Right lung (tissue), 5 donors: ENCODE results near the gene C2CD3. TPM values are rescaled to one million over a fixed set of nuclear protein-coding genes. Genes with fewer than 3 reads are reported as not detected.
A peak's percentile ranks its signal among the peaks of the same experiment; 100 is the strongest.
"Not testable (repeated sequence)": the region's sequence is repeated elsewhere in the genome, so short reads cannot be mapped to it uniquely, and the experiment has no call there.

Source experiments
- DNase-seq, 2 donors: peaks; one replicate each; pipeline ENCODE4 v3.0.0-alpha.2; 2013
- polyA plus RNA-seq, 5 donors: library from polyadenylated mRNA; unstranded; fragments of 120-200 nt; gene quantifications; one replicate each; pipeline versions ENCODE4 v1.2.1 to v1.2.3, GENCODE V29; 2013; ENCODE audit warnings: inconsistent platforms in 1 of 5, low replicate concordance in 1 of 5; ENCODE audit not compliant: insufficient read length in 5 of 5, insufficient read depth in 1 of 5

The C2CD3 gene
- polyA plus RNA-seq, 5 donors = 20.8 to 30.7 (median 27.8) TPM

DNA sequence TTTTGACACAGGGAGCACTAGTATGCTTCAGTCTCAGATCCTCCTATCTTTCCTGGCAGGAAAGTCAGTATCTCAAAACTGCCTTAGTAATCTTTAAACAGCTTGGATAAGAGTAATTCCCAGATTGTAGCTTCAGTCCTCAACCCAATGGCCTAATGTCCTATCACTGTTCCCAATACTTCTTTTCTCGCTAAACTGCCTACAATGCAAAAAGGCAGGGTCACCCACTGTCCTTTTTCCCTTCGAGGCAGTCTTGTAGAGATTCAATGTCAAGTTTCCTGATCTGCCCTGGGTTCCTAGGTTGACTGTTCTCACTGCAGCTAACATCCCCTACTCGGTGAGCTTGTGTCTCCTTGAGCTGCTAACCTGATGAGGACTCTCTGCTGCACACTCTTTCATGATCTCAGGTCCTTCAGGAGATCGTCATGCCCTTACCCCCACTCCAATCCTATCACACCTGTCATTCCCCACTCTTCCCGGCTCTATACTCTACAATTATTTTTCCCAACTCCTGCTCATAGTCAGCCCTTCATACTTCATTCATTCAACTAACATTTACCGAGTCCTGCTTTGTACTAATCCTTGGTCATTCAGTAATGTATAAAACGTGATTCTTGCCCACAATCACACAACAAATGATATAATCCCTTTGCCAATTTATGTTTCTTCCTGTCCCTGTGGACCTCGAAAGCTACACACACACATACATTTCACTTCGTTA is 904 bp downstream of the C2CD3 start:
- DNase-seq = peak in 1 of 2 donors; percentile 0

DNA sequence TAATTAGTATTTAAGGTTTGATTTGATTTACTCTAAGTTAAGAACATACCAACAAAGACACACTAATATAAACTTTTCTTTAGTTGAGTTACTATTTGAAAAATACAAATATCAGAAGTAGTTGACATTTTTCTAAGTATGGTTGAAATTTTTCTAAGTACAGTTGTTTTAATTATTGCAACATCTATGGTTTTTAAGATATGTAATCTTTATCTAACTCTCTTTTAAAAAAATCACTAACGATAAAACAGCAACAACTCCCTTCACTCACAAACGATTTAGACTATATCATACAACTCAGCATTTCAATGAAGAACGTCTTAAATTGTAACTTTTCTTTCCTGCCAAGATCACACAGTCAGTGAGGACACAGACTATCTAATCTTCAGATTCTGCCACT is 2.0 kb downstream of the C2CD3 start:
- DNase-seq = no peak

DNA sequence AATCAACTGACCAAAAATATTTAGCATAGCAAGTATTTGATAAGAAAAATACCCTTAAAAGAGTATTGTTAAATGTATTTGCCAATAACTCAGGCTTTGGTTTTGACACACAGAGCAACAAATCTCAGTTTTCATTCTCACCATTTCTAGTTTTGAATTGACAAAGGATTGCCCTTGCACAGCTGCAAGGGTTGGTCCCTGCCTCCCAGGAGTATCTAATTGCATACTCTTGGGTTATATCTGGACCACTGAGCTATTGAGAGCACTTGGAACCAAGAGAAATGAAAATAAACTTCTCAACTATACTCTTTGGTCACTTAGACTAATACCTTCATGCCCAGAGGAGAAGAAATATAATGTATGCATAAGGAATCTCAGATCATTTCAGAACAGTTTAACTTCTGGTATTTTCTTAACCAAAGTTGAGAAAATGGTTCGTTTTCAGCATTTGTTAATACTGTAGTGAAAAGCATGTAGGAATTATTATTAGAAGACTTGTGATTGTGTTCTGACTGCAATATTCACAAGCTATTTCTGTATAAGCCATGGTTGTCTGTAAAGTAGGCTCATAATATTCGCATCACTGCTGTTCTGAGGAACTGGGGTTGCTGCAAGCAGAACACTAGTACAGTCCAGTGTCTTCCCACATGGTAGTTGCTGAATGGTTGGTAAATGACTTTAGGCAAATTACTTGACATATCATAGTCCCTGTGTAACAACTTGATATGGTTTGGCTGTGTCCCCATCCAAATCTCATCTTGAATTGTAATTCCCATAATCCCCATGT is 7.9 kb downstream of the C2CD3 start:
- no peak for DNase-seq

DNA sequence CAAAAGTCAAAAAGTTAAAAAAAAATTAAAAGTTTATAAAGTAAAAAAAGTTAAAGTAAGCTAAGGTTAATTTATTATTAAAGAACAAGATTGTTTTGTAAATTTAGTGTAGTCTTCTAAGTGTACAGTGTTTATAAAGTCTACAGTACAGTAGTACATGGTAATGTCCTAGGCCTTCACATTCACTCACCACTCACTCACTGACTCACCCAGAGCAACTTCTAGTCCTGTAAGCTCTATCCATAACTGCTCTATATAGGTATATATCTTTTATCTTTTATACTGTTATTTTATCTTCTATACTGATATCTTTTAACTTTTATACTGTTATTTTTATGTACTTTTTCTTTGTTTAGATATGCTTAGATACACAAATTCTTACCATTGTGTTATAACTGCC is 11.2 kb downstream of the C2CD3 start:
- no peak for DNase-seq

DNA sequence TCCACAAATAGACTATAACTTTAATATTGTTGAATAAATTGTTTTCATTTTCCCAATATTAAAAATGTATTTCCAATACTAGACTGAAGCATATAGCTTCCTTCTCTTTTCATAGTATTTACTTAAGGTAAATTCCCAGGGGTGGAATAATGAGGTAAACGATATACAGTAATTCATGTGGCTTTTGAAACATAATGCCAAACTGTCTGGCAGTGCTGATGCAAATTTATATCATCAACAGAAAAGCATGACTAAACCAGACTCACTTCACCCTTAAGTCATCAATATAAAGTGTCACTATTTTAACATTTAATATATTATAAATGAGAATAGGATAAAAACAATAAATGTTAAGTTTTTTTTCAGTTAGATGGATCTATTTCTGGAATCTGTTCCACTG is 13.6 kb downstream of the C2CD3 start:
- DNase-seq = no peak

DNA sequence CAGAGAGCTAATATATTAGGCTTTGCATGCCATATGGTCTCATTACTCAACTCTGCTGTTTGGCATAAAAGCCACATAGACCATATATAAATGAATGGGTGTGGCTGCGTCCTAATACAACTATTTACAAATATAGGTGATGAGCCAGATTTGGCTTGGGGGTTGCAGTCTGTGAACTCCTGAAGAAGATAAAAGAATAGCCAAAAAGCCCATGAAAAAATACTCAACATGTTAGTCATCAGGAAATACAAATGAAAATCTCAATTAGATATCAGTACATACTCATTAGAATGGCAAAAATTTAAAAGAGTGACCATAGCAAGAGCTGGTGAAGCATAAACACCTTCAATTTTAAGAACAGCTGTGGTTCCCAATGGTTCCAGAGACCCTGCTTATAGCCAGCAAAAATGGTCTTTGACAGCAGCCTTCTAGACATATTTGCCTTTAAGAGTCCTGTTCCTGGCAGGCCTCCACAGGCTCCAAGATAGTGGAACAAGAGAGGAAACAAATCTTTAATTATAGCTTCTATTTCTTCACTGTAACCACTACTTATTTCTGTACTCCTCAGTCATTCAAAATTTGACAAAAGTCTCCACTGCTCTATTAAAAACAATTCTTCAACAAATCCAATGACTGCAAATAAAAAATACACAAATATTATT is 16.1 kb downstream of the C2CD3 start:
- DNase-seq = no peak

DNA sequence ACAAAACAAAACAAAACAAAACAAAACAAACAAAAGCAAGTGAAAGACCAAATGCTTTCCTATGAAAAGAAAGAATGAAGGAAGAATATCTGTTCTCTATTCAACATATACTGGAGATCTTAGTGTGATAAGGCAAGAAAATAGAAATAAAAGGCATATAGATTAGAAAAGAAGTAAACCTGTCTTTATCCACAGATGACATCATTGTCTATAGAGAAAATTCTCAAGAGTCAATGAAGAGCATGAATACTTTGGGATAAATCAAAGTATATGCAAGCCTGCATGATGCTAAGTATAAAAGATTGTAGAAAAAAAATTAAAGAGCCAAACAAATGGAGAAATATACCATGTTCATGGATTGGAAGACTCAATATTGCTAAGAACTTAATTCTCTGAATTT is 17.6 kb downstream of the C2CD3 start:
- no peak for DNase-seq

DNA sequence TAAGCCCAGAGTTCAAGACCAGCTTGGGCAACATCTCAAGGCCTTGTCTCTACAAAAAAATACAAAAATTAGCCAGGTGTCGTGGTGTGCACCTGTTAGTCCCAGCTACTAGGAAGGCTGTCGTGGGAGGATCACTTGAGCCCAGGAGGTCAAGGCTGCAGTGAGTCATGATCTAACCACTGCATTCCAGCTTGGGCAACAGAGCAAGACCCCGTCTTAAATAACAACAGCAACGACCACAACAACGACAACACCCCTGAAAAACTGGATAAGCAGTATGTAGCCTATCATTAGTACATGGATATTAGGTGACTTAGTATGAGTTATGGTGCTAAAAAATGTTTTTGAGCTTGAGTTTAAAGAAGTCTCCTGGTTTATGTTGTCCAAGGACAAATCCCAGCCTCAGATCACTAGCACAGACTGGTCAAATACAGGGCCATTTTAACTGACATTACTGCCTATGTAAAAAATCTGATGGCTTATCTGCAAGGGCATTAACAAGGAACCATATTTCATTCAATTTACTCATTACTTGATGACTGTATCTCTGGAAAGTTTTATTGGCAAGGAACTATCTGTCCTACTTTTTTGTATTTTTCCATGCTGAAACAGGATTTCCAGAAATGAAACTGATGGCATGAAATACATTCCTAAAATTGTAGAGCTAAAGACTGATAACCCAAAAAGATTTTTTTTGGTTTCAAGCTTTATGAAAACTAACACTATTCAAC is 23.4 kb downstream of the C2CD3 start:
- DNase-seq = no peak

DNA sequence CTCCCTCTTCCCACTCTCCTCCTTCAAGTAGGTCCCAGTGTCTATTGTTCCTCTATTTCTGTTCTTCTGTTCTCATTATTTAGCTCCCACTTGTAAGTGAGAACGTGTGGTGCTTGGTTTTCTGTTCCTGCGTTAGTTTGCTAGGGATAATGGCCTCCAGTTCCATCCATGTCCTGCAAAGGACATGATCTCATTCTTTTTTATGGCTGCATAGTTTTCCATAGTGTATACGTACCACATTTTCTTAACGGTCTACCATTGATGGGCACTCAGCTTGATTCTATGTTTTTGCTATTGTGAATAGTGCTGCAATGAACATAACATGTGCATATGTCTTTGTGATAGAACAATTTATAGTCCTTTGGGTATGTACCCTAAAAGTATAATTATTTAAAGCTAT is 26.2 kb downstream of the C2CD3 start:
- DNase-seq = no peak

DNA sequence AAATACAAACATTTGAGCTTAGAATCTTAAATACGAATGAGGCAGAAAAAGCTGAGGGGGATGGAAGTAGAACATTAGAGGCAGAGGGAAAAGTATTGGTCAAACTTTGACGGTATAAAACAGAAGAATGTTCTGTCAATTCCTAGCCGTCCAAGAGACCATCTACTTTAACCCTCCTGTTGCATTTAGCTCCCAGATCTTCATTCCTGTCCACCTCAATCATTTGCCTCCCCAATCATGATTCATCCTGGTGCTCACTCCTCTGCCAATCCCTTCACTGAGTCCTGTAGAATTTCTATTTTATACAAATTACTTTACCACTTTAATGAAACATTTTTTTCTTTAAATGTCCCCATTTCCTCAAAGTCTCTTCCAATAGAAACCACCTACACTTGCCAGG is 28.2 kb downstream of the C2CD3 start:
- DNase-seq = no peak

DNA sequence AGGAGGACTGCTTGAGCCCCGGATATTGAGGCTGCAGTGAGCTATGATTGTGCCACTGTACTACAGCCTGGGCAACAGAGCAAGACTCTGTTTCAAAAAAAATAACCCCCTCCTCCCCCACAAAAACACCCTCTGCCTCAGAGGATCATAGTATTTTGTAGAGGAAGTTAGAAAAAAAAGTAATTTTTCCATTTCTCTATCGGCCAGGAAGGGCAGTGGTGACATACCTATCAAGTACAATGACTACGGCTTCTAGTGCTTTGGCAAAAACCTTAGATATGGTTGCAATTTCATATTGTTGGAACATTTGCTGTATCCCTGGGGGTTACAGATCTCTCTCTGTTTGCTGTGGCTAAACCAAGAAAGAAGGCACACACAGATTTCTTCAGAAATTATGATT is 28.9 kb downstream of the C2CD3 start:
- DNase-seq = no peak

DNA sequence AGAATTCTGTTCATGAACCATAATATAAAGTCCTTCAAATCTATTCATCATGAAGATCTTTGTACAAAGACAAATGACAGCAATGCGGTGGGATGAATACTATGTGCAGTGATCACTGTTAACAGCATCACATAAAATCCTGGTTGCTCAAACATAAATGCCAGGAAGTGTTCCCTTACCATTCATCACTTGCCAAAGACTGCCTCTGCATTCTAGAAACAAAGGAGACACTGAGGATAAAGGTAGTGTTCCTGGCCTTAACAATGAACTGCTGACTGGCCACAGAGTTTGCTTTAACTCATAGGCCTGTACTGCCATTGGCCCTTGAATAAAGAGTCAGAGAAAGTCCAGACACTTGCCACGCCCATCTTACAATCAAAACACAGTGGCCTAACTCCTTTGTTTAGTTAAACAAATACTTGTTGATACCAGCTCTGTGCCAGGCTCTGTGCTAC is 29.5 kb downstream of the C2CD3 start:
- DNase-seq = no peak

DNA sequence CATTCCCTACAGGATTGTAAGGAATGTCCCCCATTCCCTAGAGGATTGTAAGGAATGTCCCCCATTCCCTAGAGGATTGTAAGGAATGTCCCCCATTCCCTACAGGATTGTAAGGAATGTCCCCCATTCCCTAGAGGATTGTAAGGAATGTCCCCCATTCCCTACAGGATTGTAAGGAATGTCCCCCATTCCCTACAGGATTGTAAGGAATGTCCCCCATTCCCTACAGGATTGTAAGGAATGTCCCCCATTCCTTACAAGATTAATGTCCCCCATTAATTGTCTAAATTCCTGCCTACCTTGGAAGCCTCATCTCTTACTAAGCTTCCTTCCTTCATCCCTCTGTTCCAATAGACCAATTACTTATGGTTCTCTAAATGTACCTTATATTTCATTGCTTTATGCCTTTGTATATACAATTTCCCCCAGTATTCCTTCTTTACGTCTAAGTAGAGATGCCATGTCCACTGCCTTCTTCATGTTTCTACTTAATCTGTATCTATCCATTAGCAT is 30.8 kb downstream of the C2CD3 start:
- DNase-seq = not testable (repeated sequence)

DNA sequence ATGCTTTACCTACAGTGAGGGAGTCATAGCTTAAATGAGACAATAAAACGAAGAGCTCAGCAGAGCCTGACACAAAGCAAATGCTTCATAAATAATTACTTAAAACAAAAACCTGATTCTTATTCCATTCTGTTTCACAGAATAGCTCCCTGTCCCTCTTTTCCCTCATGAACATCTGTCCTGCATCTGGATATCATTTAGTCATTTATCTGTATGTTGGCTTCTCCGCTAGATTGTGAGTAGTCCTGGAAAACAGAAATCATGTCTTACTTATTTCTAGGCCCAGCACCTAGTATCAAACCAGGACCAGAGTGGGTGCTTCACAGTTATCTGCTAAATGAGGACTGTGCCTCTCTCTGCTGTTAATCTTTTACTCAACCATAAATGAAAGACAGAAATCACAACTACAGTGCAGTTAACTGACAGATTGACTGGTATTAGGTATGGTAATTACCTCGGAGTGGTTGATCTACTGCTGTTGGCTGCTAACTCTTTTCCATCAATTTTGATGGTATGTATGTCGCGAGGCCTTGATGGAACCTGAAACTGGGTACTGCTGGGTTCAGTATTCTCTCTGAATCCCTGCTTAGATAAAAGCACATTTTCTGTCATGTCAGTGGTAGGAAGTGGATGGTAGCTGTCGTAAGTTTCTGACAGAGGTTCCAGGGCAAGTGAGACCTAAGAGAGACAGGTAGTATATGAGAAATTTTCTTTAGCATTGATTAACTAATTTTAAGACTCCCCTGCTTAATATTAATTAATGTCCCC is 31.5 kb downstream of the C2CD3 start:
- no peak for DNase-seq

DNA sequence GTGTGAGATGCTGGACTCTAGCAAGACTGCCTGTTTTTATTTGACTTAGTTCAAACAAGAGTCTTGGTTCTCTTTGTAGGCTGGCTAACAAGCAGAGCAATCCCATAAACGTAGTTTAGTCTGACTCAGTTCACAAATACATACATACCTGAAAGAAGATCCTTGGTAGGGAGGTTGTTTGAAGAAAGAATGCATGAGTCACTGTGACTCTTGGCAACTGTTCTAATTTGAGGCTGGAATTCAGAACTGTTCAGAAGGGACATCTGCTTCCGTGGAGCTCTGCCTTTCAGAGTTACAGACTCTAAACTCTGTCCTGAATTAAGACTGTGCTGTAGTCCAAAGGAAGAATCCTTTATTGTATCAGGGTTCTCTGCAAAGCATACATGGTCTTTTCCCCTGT is 32.2 kb downstream of the C2CD3 start:
- no peak for DNase-seq

DNA sequence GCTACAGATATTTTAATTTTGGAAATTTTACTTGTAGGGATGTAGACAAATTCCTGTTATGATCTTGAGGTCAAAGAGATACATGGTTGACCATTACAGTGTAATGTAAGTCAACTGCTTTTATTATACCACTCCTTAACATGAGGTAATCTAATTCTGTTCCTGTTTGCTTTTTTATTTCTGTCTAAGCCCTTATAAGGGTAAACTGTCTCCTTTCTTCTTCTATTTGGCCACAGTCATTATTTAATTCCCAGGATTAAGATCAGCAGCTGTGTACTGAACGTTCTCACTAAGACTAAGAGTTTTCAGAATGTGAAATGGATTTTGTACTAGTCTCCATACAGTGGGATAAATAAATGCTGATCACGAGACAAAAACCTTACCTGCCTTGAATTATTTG is 32.8 kb downstream of the C2CD3 start:
- DNase-seq = no peak

DNA sequence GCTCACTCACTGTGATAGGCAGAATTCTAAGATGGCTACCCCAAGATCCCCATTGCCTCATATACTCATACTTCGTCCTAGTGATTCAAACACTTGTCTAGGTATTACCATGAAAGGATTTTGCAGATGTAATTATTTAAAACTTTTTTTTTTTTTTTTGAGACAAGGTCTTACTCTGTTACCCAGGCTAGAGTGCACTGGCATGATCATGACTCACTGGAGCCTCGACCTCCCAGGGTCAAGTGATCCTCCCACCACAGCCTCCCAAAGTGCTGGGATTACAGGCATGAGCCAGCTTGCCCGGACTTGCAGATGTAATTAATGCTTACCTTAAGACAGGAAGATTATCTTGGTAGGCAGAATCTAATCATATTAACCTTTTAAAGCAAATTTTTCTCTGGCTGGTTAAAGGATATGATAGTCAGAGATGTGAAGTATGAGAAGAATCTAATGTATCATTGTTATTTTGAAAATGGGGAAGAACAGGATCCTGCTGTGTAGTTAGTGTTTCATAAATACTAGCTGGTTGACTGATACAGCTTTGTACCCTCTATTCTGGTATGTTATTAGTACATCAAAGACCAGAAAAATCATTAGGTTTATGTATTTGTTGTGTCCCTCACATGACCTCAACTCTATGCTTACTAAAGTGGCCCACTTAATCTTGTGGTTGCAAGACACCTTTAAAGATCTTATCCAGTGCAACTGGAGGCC is 35.5 kb downstream of the C2CD3 start:
- no peak for DNase-seq

DNA sequence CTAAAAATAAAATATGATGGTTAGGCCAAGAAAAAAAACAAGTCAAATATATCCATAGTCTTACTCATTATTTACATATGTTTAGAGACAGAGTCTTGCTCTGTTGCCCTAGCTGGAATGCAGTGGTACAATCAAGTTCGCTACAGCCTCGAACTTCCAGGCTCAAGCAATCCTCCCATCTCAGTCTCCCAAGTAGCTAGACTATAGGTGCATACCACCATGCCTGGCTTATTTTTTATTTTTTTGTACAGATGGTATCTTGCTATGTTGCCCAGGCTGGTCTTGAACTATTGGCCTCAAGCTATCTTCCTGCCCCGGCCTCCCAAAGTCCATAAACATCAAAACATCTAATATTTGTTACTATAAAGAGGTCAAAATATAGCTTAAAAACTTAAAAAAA is 36.1 kb downstream of the C2CD3 start:
- no peak for DNase-seq

DNA sequence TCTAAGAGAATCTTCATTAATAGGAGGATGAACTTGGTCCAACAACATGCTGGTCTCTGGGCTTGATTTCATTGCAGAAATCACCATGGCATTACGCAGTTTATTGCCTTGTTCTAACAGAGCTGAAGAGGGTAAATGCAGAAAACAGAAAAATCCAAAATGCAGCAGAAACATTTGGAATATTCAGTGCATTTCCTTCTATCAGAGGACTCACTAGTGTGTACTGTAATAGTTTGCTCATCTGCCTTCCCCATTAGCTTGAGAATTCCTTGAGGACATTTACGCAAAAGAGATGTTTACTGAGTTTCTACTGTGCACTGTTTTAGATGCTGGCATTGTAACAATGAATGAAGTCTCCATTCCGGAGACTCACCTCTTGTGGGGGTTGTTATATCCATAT is 37.4 kb downstream of the C2CD3 start:
- DNase-seq = no peak

DNA sequence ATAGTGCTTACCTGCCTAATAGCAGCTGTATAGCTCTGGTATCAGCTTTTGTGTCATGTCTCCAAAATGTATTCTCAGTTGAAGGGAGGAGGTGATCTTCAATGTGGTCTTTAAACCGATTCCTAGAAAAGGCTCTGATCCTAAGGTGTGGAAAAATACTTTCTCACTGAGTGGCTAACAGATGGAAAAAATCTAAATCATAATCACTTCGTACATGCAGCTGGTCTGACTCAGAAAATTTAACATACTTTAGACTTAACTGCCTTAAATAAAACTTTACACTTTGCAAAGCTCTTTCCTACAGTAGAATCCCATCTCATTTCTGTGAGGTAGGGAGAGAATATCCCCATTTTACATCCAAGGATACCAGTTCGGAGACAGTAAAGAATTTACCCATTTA is 38.0 kb downstream of the C2CD3 start:
- no peak for DNase-seq
